ENCODE data around the gene TMEM123.

GRCh38 chr11:102435688-102436087 is 16.9 kb downstream of the TMEM123 start:
- TF ChIP-seq POLR2A (IDR thresholded peaks at IDR 0.05; ENCODE audit: low read depth, low read length) (no peak), TAF1 (IDR thresholded peaks at IDR 0.05; ENCODE audit: low read depth, low read length) (no peak), POLR2AphosphoS5 (IDR thresholded peaks at IDR 0.05; ENCODE audit: low read depth, low read length) (no peak)

Data from GM12891 (cell line).